ENCODE measurements around the gene TSPOAP1.

DNA sequence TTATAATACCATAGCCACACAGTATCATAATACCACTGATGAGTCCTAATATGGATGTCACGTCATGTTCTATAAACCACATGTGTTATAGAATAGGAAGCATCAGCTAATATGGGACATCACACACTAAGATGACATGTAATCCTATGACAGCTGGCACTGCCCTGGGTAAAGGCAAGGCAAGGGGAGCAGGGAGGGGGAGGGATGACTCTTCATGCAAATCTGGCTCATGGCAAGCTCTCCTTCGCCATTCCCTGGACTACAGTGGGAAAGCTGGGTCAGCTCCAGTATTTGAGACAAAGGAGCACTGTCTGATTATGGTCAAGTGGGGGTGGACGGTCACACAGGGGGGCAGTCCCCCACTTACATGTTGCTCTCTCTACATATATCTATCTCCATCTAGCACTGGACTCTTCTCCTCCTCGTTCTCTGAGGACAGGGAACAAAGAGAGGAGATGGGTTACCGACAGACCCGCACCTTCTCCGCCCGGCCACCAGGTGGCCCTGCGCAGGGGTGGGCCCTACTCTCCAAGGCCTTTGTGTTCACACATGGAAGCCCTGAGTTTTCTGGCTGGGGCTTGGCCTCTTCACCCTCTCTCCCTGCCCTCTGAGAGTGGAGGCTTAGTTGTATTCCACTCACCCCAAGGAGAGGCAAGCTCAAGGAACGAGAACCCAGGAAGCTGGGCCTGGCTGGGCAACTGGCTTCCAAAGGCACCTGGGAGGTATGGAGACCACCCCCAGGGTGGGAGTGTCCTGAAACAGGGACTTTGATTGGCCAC is 24.4 kb downstream of the TSPOAP1 start:
- TF ChIP-seq CTCF (IDR thresholded peaks at IDR 0.05; ENCODE audit: low read depth, low read length, poor library complexity, severe bottlenecking) = peak; percentile 93
- TF ChIP-seq EZH2phosphoT487 (IDR thresholded peaks at IDR 0.05; ENCODE audit: borderline replicate concordance, low read length) = no peak
